ENCODE results near the gene JAZF1.

GRCh38 chr7:27917774-27918314, 262.8 kb downstream of the JAZF1 start:
- TF ChIP-seq, protein P1, sequence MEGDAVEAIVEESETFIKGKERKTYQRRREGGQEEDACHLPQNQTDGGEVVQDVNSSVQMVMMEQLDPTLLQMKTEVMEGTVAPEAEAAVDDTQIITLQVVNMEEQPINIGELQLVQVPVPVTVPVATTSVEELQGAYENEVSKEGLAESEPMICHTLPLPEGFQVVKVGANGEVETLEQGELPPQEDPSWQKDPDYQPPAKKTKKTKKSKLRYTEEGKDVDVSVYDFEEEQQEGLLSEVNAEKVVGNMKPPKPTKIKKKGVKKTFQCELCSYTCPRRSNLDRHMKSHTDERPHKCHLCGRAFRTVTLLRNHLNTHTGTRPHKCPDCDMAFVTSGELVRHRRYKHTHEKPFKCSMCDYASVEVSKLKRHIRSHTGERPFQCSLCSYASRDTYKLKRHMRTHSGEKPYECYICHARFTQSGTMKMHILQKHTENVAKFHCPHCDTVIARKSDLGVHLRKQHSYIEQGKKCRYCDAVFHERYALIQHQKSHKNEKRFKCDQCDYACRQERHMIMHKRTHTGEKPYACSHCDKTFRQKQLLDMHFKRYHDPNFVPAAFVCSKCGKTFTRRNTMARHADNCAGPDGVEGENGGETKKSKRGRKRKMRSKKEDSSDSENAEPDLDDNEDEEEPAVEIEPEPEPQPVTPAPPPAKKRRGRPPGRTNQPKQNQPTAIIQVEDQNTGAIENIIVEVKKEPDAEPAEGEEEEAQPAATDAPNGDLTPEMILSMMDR (IDR thresholded peaks at IDR 0.05 in 2 of 3, conservative IDR thresholded peaks at IDR 0.05 in 1 of 3; ENCODE audit: borderline replicate concordance in 1 of 3, insufficient read depth in 1 of 3, low read depth in 2 of 3, low read length in 2 of 3), result no peak
- TF ChIP-seq EZH2phosphoT487 (IDR thresholded peaks at IDR 0.05; ENCODE audit: borderline replicate concordance) (no peak), EZH2 (IDR thresholded peaks at IDR 0.05) (no peak), POLR2A (IDR thresholded peaks at IDR 0.05; ENCODE audit: borderline replicate concordance, extremely low read depth, insufficient read depth, insufficient read length) (no peak), EGR1 (IDR thresholded peaks at IDR 0.05; ENCODE audit: low read depth) (no peak), ZNF274 (IDR thresholded peaks at IDR 0.05; ENCODE audit: low read depth, low read length) (no peak), TCF7L2 (IDR thresholded peaks at IDR 0.05; ENCODE audit: borderline replicate concordance, extremely low read depth, insufficient read depth, insufficient read length) (no peak), POLR2AphosphoS5 (IDR thresholded peaks at IDR 0.05; ENCODE audit: low read depth, low read length) (no peak), ELF1 (IDR thresholded peaks at IDR 0.05; ENCODE audit: borderline replicate concordance, low read depth) (no peak), CEBPB (IDR thresholded peaks at IDR 0.05; ENCODE audit: low read depth) (no peak)
